Medulla oblongata (tissue), 1 donor: ENCODE measurements around the gene CRTAC1.
A peak's percentile ranks its signal among the peaks of the same experiment; 100 is the strongest.
"Not testable (repeated sequence)": the region's sequence is repeated elsewhere in the genome, so short reads cannot be mapped to it uniquely, and the experiment has no call there.

Source experiments
- DNase-seq: peaks from one replicate; pipeline ENCODE4 v3.0.0-alpha.2; 2015; ENCODE audit errors: extremely low spot score

The CRTAC1 gene

GRCh38 chr10:97870990-97871389 lies 159.4 kb downstream of the CRTAC1 start:
- no peak for DNase-seq

GRCh38 chr10:97869091-97870042 lies 161.1 kb downstream of the CRTAC1 start:
- peak; percentile 92 for DNase-seq

GRCh38 chr10:97868134-97868685 lies 162.2 kb downstream of the CRTAC1 start:
- DNase-seq = no peak

- no peak for DNase-seq
Measured at GRCh38 chr10:97867220-97867800, 163.1 kb downstream of the CRTAC1 start.

- no peak for DNase-seq
Measured at GRCh38 chr10:97866524-97867219, 163.7 kb downstream of the CRTAC1 start.

GRCh38 chr10:97865488-97865887 lies 164.9 kb downstream of the CRTAC1 start:
- DNase-seq = no peak

- DNase-seq = no peak
Measured at GRCh38 chr10:97863808-97864207, 166.6 kb downstream of the CRTAC1 start.

GRCh38 chr10:97861924-97862323 lies 168.5 kb downstream of the CRTAC1 start:
- DNase-seq = no peak

GRCh38 chr10:97861097-97861750 lies 169.2 kb downstream of the CRTAC1 start:
- DNase-seq = no peak

GRCh38 chr10:97858001-97858439 lies 172.4 kb downstream of the CRTAC1 start:
- peak; percentile 63 for DNase-seq

GRCh38 chr10:97854743-97855142 lies 175.7 kb downstream of the CRTAC1 start:
- DNase-seq = no peak

GRCh38 chr10:97852840-97853405 lies 177.5 kb downstream of the CRTAC1 start:
- DNase-seq = peak; percentile 35

- no peak for DNase-seq
Measured at GRCh38 chr10:97852277-97852676, 178.1 kb downstream of the CRTAC1 start.

- peak; percentile 84 for DNase-seq
Measured at GRCh38 chr10:97851341-97852001, 178.9 kb downstream of the CRTAC1 start.

GRCh38 chr10:97850446-97850845 lies 180.0 kb downstream of the CRTAC1 start:
- no peak for DNase-seq

- no peak for DNase-seq
Measured at GRCh38 chr10:97849687-97850402, 180.6 kb downstream of the CRTAC1 start, which contains the start of gene GOLGA7B. TSS of gene GOLGA7B (plus strand) at chr10:97849843. CDS start at chr10:97850304, 461 bp downstream.

- DNase-seq = no peak
Measured at GRCh38 chr10:97849103-97849686, 181.2 kb downstream of the CRTAC1 start.

GRCh38 chr10:97844678-97845077 lies 185.7 kb downstream of the CRTAC1 start:
- no peak for DNase-seq

- DNase-seq = not testable (repeated sequence)
Measured at GRCh38 chr10:97843972-97844371, 186.4 kb downstream of the CRTAC1 start.
